Transverse colon (tissue), 4 donors: ENCODE results near the gene PTPRD. TPM values are rescaled to one million over a fixed set of nuclear protein-coding genes. Genes with fewer than 3 reads are reported as not detected.

Source experiments
- DNase-seq: peaks from one replicate; pipeline ENCODE4 v3.0.0-alpha.2; 2019
- H3K27ac ChIP-seq, 4 donors: fragments of 200-600 bp; sonication (generic); 2 replicates each; pipeline ENCODE4 v1.5.1; 2016 to 2018; ENCODE audit warnings: inconsistent platforms in 4 of 4
- H3K27me3 ChIP-seq: fragments of 200-600 bp; sonication (generic); 2 replicates; pipeline ENCODE4 v1.5.1; 2017; ENCODE audit warnings: inconsistent platforms
- H3K36me3 ChIP-seq, 4 donors: fragments of 200-600 bp; sonication (generic); 2 replicates each; pipeline ENCODE4 v1.5.1; 2017 to 2019; ENCODE audit warnings: inconsistent platforms in 4 of 4
- H3K4me1 ChIP-seq, 4 donors: fragments of 200-600 bp; sonication (generic); 2 replicates each; pipeline ENCODE4 v1.5.1; 2017 to 2020; ENCODE audit warnings: inconsistent platforms in 4 of 4
- H3K4me3 ChIP-seq, 4 donors: fragments of 200-600 bp; sonication (generic); 1 replicate in 1 of 4; 2 replicates in 3 of 4; pipeline versions ENCODE4 v1.5.1 to v1.6.1; 2017 to 2019; ENCODE audit warnings: inconsistent platforms in 4 of 4
- H3K9me3 ChIP-seq, 2 donors: fragments of 200-600 bp; sonication (generic); 2 replicates each; pipeline ENCODE4 v1.5.1; 2017 to 2019; ENCODE audit warnings: inconsistent platforms in 2 of 2
- EP300 ChIP-seq: sonication (generic); formaldehyde crosslinking; IDR thresholded peaks from one replicate; pipeline ENCODE4 v1.6.1; 2017; ENCODE audit warnings: antibody characterized with exemption, low read depth
- POLR2A ChIP-seq: fragments of 450-650 bp; IDR thresholded peaks from one replicate; pipeline ENCODE4 v1.6.1; 2016; ENCODE audit warnings: antibody characterized with exemption, mild to moderate bottlenecking, moderate library complexity
- POLR2AphosphoS5 ChIP-seq, 3 donors: sonication (generic); formaldehyde crosslinking; IDR thresholded peaks; one replicate each; pipeline ENCODE4 v1.6.1; 2016; ENCODE audit warnings: antibody characterized with exemption in 3 of 3
- WGBS, 2 donors: methylation state at CpG; one replicate each; pipeline ENCODE4 v1.1.5; 2018; ENCODE audit warnings: low coverage in 1 of 2; 5-methylcytosine and 5-hydroxymethylcytosine counted together
- in situ Hi-C, 4 donors: fragments of 200-750 bp; cut with MboI; loops; one replicate each; pipeline versions ENCODE4 v1.15.0 to v1.15.1; 2017; ENCODE audit warnings: low sequenced_read_pairs in 3 of 4, low pct_ligation_motif_present in 1 of 4, low pct_unique_long_range_greater_than_20kb in 1 of 4
- intact Hi-C: fragments of 100-400 bp; cut with DNase I; formaldehyde crosslinking; loops from one replicate; pipeline ENCODE4 v1.15.1; 2023; ENCODE audit warnings: low total_unique reads
- total RNA-seq, 4 donors: library from RNA; depleted of rRNA; stranded (reverse); fragments of >200 nt; gene quantifications; one replicate each; pipeline ENCODE4 v1.1.0, GENCODE V29; 2016
- TF ChIP-seq, protein P1 (sequence below), 5 experiments: fragments of 200-600 bp in 3 of 5; fragments of 450-650 bp in 2 of 5; sonication (generic) in 3 of 5; IDR thresholded peaks; 1 replicate in 2 of 5; 2 replicates in 3 of 5; pipeline ENCODE4 v1.5.1; 2016 to 2017; ENCODE audit warnings: antibody characterized with exemption in 5 of 5, inconsistent platforms in 3 of 5, mild to moderate bottlenecking in 2 of 5, moderate library complexity in 1 of 5

Gene PTPRD
- total RNA-seq, 4 donors from 2014 or later, result 43.0 to 115 (median 79.1) TPM

DNA sequence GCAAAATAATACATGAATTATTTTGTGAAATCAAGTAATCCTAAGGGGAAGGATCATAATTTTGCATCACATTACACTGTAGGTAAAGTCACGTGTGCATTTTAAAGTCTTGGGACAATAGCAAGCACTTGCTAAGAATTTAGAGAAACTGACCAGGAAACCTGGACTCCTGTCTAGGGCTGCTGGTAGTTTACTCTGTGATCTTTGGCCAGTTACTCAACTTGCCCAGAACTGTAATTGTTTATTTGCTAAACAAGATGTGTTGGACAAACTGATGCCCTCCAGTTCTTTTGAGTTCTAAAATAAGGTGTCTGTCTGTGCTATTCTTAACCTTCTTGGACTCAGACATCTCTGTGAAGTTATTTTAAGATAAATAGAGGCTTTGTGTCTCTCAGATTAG is 2218.5 kb downstream of the PTPRD start:
- in situ Hi-C loops (no loop called here), intact Hi-C loops (no loop called here)
- 82 to 84% methylated on average over 1 of the region's 1 CpG for WGBS, 2 donors
- DNase-seq, result no peak
- Histone ChIP-seq H3K27ac (no peak overlapping the region), H3K36me3 (no peaks in the 10 kb centered on the region), H3K4me1 (no peaks in the 10 kb centered on the region), H3K4me3 (no peak overlapping the region), H3K9me3 (no peaks in the 10 kb centered on the region), H3K27me3 (no peaks in the 10 kb centered on the region)
- TF ChIP-seq POLR2A (no peak), POLR2AphosphoS5 (IDR thresholded peaks at IDR 0.05) (no peak), EP300 (no peak)
- TF ChIP-seq, protein P1, sequence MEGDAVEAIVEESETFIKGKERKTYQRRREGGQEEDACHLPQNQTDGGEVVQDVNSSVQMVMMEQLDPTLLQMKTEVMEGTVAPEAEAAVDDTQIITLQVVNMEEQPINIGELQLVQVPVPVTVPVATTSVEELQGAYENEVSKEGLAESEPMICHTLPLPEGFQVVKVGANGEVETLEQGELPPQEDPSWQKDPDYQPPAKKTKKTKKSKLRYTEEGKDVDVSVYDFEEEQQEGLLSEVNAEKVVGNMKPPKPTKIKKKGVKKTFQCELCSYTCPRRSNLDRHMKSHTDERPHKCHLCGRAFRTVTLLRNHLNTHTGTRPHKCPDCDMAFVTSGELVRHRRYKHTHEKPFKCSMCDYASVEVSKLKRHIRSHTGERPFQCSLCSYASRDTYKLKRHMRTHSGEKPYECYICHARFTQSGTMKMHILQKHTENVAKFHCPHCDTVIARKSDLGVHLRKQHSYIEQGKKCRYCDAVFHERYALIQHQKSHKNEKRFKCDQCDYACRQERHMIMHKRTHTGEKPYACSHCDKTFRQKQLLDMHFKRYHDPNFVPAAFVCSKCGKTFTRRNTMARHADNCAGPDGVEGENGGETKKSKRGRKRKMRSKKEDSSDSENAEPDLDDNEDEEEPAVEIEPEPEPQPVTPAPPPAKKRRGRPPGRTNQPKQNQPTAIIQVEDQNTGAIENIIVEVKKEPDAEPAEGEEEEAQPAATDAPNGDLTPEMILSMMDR (IDR thresholded peaks at IDR 0.05), result no peak

DNA sequence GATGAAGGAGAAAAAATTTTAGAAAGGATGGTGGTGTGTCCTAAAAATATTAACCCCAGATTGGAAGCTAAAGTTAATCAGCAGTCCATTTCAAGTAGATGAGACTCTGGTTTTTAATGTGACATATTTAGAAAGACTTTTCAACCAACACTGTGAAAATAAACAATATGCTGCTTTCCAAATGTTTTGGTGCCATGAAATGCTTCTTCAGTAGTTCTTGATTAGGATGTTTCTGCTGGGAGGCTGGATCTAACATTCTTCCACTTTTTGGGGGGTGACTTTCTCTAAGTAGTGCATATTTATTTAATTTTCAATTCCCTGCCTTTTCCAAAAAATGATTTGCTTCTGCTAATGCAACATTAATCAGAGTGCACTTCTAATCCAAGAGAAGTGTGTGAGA is 2219.9 kb downstream of the PTPRD start:
- no peaks in the 10 kb centered on the region for H3K36me3 ChIP-seq
- DNase-seq, result no peak
- H3K4me3 ChIP-seq, result no peak overlapping the region
- no peaks in the 10 kb centered on the region for H3K4me1 ChIP-seq
- no peak overlapping the region for H3K27ac ChIP-seq
- in situ Hi-C loops, result no loop called here
- no peaks in the 10 kb centered on the region for H3K27me3 ChIP-seq
- intact Hi-C loops, result no loop called here
- H3K9me3 ChIP-seq, result no peaks in the 10 kb centered on the region
- TF ChIP-seq POLR2A, result no peak
- TF ChIP-seq, protein P1 (IDR thresholded peaks at IDR 0.05), result no peak
- TF ChIP-seq POLR2AphosphoS5 (IDR thresholded peaks at IDR 0.05), result no peak
- no peak for TF ChIP-seq EP300

DNA sequence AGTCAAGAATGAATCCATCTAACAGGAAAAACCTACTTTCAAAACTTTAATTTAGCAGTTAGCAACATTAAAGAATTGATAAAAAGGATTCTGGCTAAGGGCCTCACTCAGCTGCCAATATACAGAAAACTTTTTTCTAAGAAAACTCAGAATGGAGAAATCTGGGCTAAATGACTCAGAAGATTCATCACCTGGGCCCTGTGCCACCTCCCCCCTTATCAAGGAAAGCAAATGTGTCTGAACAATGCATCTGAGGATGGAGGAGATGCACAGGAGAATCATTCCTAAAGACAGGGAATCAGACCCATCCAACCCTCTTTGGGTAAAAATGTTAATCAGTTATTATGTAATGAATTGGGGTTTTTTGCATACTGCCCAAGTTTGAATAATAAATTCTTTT is 2221.2 kb downstream of the PTPRD start:
- in situ Hi-C loops (no loop called here), intact Hi-C loops (no loop called here)
- Histone ChIP-seq H3K27ac (no peak overlapping the region), H3K36me3 (no peaks in the 10 kb centered on the region), H3K27me3 (no peaks in the 10 kb centered on the region), H3K4me3 (no peak overlapping the region), H3K4me1 (no peaks in the 10 kb centered on the region), H3K9me3 (no peaks in the 10 kb centered on the region)
- no peak for TF ChIP-seq POLR2AphosphoS5 (IDR thresholded peaks at IDR 0.05)
- no peak for TF ChIP-seq EP300
- TF ChIP-seq POLR2A, result no peak
- TF ChIP-seq, protein P1 (IDR thresholded peaks at IDR 0.05), result no peak
- DNase-seq, result no peak

DNA sequence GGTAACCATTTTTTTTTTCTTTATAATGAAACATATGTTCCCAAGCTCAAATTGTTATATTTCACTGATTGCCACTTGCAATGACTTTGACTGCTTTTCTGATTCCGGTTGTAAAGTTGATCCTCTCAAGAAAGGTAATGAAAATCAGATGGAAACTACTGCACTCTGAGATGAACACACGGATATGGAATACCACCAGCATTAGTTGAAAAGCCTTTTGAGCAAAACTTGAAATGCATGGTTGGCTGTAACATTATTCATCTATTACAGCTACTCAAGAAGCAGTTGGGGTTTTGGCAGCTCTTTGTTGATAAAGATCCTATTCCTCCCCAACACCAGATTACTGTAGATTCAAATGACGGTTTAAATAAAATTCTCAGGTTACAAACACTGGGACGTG is 2221.7 kb downstream of the PTPRD start:
- no peaks in the 10 kb centered on the region for H3K27me3 ChIP-seq
- in situ Hi-C loops (no loop called here), intact Hi-C loops (no loop called here)
- no peak overlapping the region for H3K27ac ChIP-seq
- 83 to 84% methylated on average over 4 of the region's 4 CpGs for WGBS, 2 donors
- H3K4me3 ChIP-seq, result no peak overlapping the region
- DNase-seq, result no peak
- H3K9me3 ChIP-seq, result no peaks in the 10 kb centered on the region
- no peak for TF ChIP-seq EP300
- no peak for TF ChIP-seq POLR2AphosphoS5 (IDR thresholded peaks at IDR 0.05)
- TF ChIP-seq, protein P1 (IDR thresholded peaks at IDR 0.05), result no peak
- TF ChIP-seq POLR2A, result no peak
- H3K36me3 ChIP-seq, result no peaks in the 10 kb centered on the region
- H3K4me1 ChIP-seq, result no peaks in the 10 kb centered on the region
